ENCODE results near the gene SLX9. TPM values are rescaled to one million over a fixed set of nuclear protein-coding genes. Genes with fewer than 3 reads are reported as not detected.

SLX9 gene
- total RNA-seq, 2 experiments from 2014 or later: 18.6 to 61.6 TPM

- DNase-seq (ENCODE audit: low spot score): no peak
- intact Hi-C loops (cut with micrococcal nuclease; ENCODE audit: unreplicated experiment): no loop called here
- BruUV-seq (replicated peaks): no TSS peak
- no peaks in the 10 kb centered on the region for H3K4me1 ChIP-seq (ENCODE audit: insufficient read depth, low read length, poor library complexity, severe bottlenecking)
- H4K20me1 ChIP-seq (ENCODE audit: insufficient read depth, low read length): no peaks in the 10 kb centered on the region
- no peaks in the 10 kb centered on the region for H3K9me3 ChIP-seq (ENCODE audit: low read length)
- H3K4me2 ChIP-seq (ENCODE audit: low read length): no peak overlapping the region
- no peak for TF ChIP-seq EZH2phosphoT487 (IDR thresholded peaks at IDR 0.05; ENCODE audit: borderline replicate concordance, low read depth, low read length)
- no peak for TF ChIP-seq CTCF (conservative IDR thresholded peaks at IDR 0.05; ENCODE audit: low read length)
- ChIA-PET POLR2A (no interaction called here), CTCF (ENCODE audit: unreplicated experiment) (no interaction called here)
- peaks cover 79% of the 10 kb centered on the region for H3K36me3 ChIP-seq (ENCODE audit: insufficient read depth, low read length)
- H3K79me2 ChIP-seq (ENCODE audit: insufficient read depth, low read depth, low read length): peaks cover 6% of the 10 kb centered on the region; the same call in 1 of the 2 replicates
- no peak overlapping the region for H3K27ac ChIP-seq (ENCODE audit: low read depth, low read length, poor library complexity, severe bottlenecking)
- H3K4me3 ChIP-seq (ENCODE audit: low read depth, low read length, poor library complexity, severe bottlenecking): no peak overlapping the region
- no peak overlapping the region for H2AFZ ChIP-seq (ENCODE audit: low read length)
- H3K9me2 ChIP-seq (ENCODE audit: insufficient read depth, low read length): no peaks in the 10 kb centered on the region
These were observed 15.4 kb downstream of the SLX9 start for GRCh38 chr21:44955141-44955797.

- H3K9me2 ChIP-seq (ENCODE audit: insufficient read depth, low read length): no peaks in the 10 kb centered on the region
- intact Hi-C loops (cut with micrococcal nuclease; ENCODE audit: unreplicated experiment): no loop called here
- no peak for DNase-seq (ENCODE audit: low spot score)
- H2AFZ ChIP-seq (ENCODE audit: low read length): no peak overlapping the region
- H3K4me1 ChIP-seq (ENCODE audit: insufficient read depth, low read length, poor library complexity, severe bottlenecking): no peaks in the 10 kb centered on the region
- TF ChIP-seq EZH2phosphoT487 (IDR thresholded peaks at IDR 0.05; ENCODE audit: borderline replicate concordance, low read depth, low read length): no peak
- TF ChIP-seq CTCF (conservative IDR thresholded peaks at IDR 0.05; ENCODE audit: low read length): no peak
- BruUV-seq (replicated peaks): no TSS peak
- H3K4me2 ChIP-seq (ENCODE audit: low read length): no peak overlapping the region
- H3K4me3 ChIP-seq (ENCODE audit: low read depth, low read length, poor library complexity, severe bottlenecking): no peak overlapping the region
- ChIA-PET CTCF (ENCODE audit: unreplicated experiment) (no interaction called here), POLR2A (no interaction called here)
- peaks cover 4% of the 10 kb centered on the region; the same call in 1 of the 2 replicates for H3K79me2 ChIP-seq (ENCODE audit: insufficient read depth, low read depth, low read length)
- H3K9me3 ChIP-seq (ENCODE audit: low read length): no peaks in the 10 kb centered on the region
- no peaks in the 10 kb centered on the region for H4K20me1 ChIP-seq (ENCODE audit: insufficient read depth, low read length)
- no peak overlapping the region for H3K27ac ChIP-seq (ENCODE audit: low read depth, low read length, poor library complexity, severe bottlenecking)
- peaks cover 80% of the 10 kb centered on the region for H3K36me3 ChIP-seq (ENCODE audit: insufficient read depth, low read length)
These were observed 16.0 kb downstream of the SLX9 start for GRCh38 chr21:44955798-44956175.

- no peak overlapping the region for H3K4me3 ChIP-seq (ENCODE audit: low read depth, low read length, poor library complexity, severe bottlenecking)
- no peak overlapping the region for H2AFZ ChIP-seq (ENCODE audit: low read length)
- no peak overlapping the region for H3K27ac ChIP-seq (ENCODE audit: low read depth, low read length, poor library complexity, severe bottlenecking)
- TF ChIP-seq CTCF (conservative IDR thresholded peaks at IDR 0.05; ENCODE audit: low read length) (no peak), EZH2phosphoT487 (IDR thresholded peaks at IDR 0.05; ENCODE audit: borderline replicate concordance, low read depth, low read length) (no peak)
- DNase-seq (ENCODE audit: low spot score): no peak
- no peaks in the 10 kb centered on the region for H3K9me2 ChIP-seq (ENCODE audit: insufficient read depth, low read length)
- ChIA-PET CTCF (ENCODE audit: unreplicated experiment) (no interaction called here), POLR2A (interaction anchor here (0.5 kb wide), 1 partner anchor 286 kb away, joined by 3 read pairs; no protein-coding TSS in a partner anchor)
- BruUV-seq (replicated peaks): no TSS peak
- peaks cover 82% of the 10 kb centered on the region for H3K36me3 ChIP-seq (ENCODE audit: insufficient read depth, low read length)
- H3K9me3 ChIP-seq (ENCODE audit: low read length): no peaks in the 10 kb centered on the region
- H3K79me2 ChIP-seq (ENCODE audit: insufficient read depth, low read depth, low read length): peaks cover 4% of the 10 kb centered on the region; the same call in 1 of the 2 replicates
- H3K4me2 ChIP-seq (ENCODE audit: low read length): no peak overlapping the region
- H4K20me1 ChIP-seq (ENCODE audit: insufficient read depth, low read length): no peaks in the 10 kb centered on the region
- intact Hi-C loops (cut with micrococcal nuclease; ENCODE audit: unreplicated experiment): no loop called here
- H3K4me1 ChIP-seq (ENCODE audit: insufficient read depth, low read length, poor library complexity, severe bottlenecking): no peaks in the 10 kb centered on the region
These were observed 16.7 kb downstream of the SLX9 start for GRCh38 chr21:44956356-44957046.
